Measurements from ENCODE around the gene ZBTB47.

ZBTB47 gene

DNA sequence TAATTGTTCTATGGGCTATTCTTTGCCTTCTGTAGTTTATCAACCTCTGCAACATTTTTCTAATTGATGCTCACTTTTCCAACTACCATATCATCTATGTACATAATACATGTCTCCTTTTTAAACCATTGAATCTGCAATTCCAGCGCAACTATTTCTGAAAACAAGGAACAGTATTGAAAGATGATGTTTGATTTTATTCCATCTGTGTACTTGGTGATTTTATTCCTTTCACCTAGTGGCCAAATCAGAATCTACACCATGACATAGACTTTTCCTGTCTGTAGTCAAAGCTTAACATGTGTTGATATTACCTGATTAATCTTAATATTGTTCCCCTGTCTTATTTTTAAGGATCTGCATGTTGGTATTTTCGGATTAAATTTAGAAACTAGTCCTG, 40.0 kb upstream of the ZBTB47 start:
- TF ChIP-seq, protein P1, sequence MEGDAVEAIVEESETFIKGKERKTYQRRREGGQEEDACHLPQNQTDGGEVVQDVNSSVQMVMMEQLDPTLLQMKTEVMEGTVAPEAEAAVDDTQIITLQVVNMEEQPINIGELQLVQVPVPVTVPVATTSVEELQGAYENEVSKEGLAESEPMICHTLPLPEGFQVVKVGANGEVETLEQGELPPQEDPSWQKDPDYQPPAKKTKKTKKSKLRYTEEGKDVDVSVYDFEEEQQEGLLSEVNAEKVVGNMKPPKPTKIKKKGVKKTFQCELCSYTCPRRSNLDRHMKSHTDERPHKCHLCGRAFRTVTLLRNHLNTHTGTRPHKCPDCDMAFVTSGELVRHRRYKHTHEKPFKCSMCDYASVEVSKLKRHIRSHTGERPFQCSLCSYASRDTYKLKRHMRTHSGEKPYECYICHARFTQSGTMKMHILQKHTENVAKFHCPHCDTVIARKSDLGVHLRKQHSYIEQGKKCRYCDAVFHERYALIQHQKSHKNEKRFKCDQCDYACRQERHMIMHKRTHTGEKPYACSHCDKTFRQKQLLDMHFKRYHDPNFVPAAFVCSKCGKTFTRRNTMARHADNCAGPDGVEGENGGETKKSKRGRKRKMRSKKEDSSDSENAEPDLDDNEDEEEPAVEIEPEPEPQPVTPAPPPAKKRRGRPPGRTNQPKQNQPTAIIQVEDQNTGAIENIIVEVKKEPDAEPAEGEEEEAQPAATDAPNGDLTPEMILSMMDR (conservative IDR thresholded peaks at IDR 0.05; ENCODE audit: low read length) = peak; percentile 80
- TF ChIP-seq EZH2phosphoT487 (IDR thresholded peaks at IDR 0.05; ENCODE audit: borderline replicate concordance) = no peak
- Histone ChIP-seq H4K20me1 (ENCODE audit: insufficient read depth, low read length, poor library complexity, severe bottlenecking) (peaks cover 85% of the 10 kb centered on the region), H3K27me3 (ENCODE audit: insufficient read depth, low read length, poor library complexity, severe bottlenecking) (no peaks in the 10 kb centered on the region), H3K4me3 (ENCODE audit: low read length, poor library complexity, severe bottlenecking) (no peak overlapping the region), H3K4me1 (ENCODE audit: insufficient read depth, low read length, poor library complexity, severe bottlenecking) (peaks cover 28% of the 10 kb centered on the region), H2AFZ (ENCODE audit: low read length) (no peak overlapping the region), H3K36me3 (ENCODE audit: insufficient read depth, low read length) (peaks cover 10% of the 10 kb centered on the region; the same call in 1 of the 2 replicates), H3K9me2 (replicated peaks; ENCODE audit: low read depth, low read length) (no peaks in the 10 kb centered on the region), H3K4me2 (ENCODE audit: low read depth, low read length, poor library complexity, severe bottlenecking) (no peak overlapping the region), H3F3A (ENCODE audit: low read depth) (no peaks in the 10 kb centered on the region), H3K9me3 (ENCODE audit: insufficient read depth, low read depth, low read length) (no peaks in the 10 kb centered on the region), H3K9ac (ENCODE audit: low read depth, low read length, poor library complexity, severe bottlenecking) (no peak overlapping the region), H3K79me2 (ENCODE audit: insufficient read depth, low read length) (peaks cover 93% of the 10 kb centered on the region)

- H3K4me1 ChIP-seq (ENCODE audit: insufficient read depth, low read length, poor library complexity, severe bottlenecking) = no peaks in the 10 kb centered on the region
- H3F3A ChIP-seq (ENCODE audit: low read depth) = no peaks in the 10 kb centered on the region
- H3K4me2 ChIP-seq (ENCODE audit: low read depth, low read length, poor library complexity, severe bottlenecking) = no peak overlapping the region
- H4K20me1 ChIP-seq (ENCODE audit: insufficient read depth, low read length, poor library complexity, severe bottlenecking) = no peaks in the 10 kb centered on the region
- no peaks in the 10 kb centered on the region for H3K79me2 ChIP-seq (ENCODE audit: insufficient read depth, low read length)
- no peak overlapping the region for H2AFZ ChIP-seq (ENCODE audit: low read length)
- no peaks in the 10 kb centered on the region for H3K9me3 ChIP-seq (ENCODE audit: insufficient read depth, low read depth, low read length)
- H3K9me2 ChIP-seq (replicated peaks; ENCODE audit: low read depth, low read length) = no peaks in the 10 kb centered on the region
- no peak overlapping the region for H3K4me3 ChIP-seq (ENCODE audit: low read length, poor library complexity, severe bottlenecking)
- H3K27me3 ChIP-seq (ENCODE audit: insufficient read depth, low read length, poor library complexity, severe bottlenecking) = no peaks in the 10 kb centered on the region
- peaks cover 90% of the 10 kb centered on the region for H3K36me3 ChIP-seq (ENCODE audit: insufficient read depth, low read length)
- TF ChIP-seq, protein P1 (conservative IDR thresholded peaks at IDR 0.05; ENCODE audit: low read length) = no peak
- H3K9ac ChIP-seq (ENCODE audit: low read depth, low read length, poor library complexity, severe bottlenecking) = no peak overlapping the region
Measured at GRCh38 chr3:42631620-42632019, 21.9 kb upstream of the ZBTB47 start.

GRCh38 chr3:42632146-42632545, 21.4 kb upstream of the ZBTB47 start:
- H3F3A ChIP-seq (ENCODE audit: low read depth) = no peaks in the 10 kb centered on the region
- no peaks in the 10 kb centered on the region for H3K27me3 ChIP-seq (ENCODE audit: insufficient read depth, low read length, poor library complexity, severe bottlenecking)
- H3K9me2 ChIP-seq (replicated peaks; ENCODE audit: low read depth, low read length) = no peaks in the 10 kb centered on the region
- TF ChIP-seq, protein P1 (conservative IDR thresholded peaks at IDR 0.05; ENCODE audit: low read length) = no peak
- TF ChIP-seq EZH2phosphoT487 (IDR thresholded peaks at IDR 0.05; ENCODE audit: borderline replicate concordance) = no peak
- no peaks in the 10 kb centered on the region for H3K9me3 ChIP-seq (ENCODE audit: insufficient read depth, low read depth, low read length)
- H3K4me1 ChIP-seq (ENCODE audit: insufficient read depth, low read length, poor library complexity, severe bottlenecking) = no peaks in the 10 kb centered on the region
- H2AFZ ChIP-seq (ENCODE audit: low read length) = no peak overlapping the region
- no peak overlapping the region for H3K9ac ChIP-seq (ENCODE audit: low read depth, low read length, poor library complexity, severe bottlenecking)
- no peaks in the 10 kb centered on the region for H3K79me2 ChIP-seq (ENCODE audit: insufficient read depth, low read length)
- no peak overlapping the region for H3K4me3 ChIP-seq (ENCODE audit: low read length, poor library complexity, severe bottlenecking)
- H4K20me1 ChIP-seq (ENCODE audit: insufficient read depth, low read length, poor library complexity, severe bottlenecking) = no peaks in the 10 kb centered on the region
- peaks cover 91% of the 10 kb centered on the region for H3K36me3 ChIP-seq (ENCODE audit: insufficient read depth, low read length)
- H3K4me2 ChIP-seq (ENCODE audit: low read depth, low read length, poor library complexity, severe bottlenecking) = no peak overlapping the region

All from Loucy (cell line).